Limb (tissue), 2 donors: ENCODE data around the gene ZNF408.
"Not testable (repeated sequence)": the region's sequence is repeated elsewhere in the genome, so short reads cannot be mapped to it uniquely, and the experiment has no call there.

ENCODE experiments used
- DNase-seq, 2 donors: peaks; one replicate each; pipeline ENCODE4 v3.0.0-alpha.2; 2016; ENCODE audit errors: extremely low spot score in 2 of 2

Gene ZNF408

GRCh38 chr11:46696212-46696558, 4.6 kb upstream of the ZNF408 start:
- peak in 1 of 2 donors; percentile 13 for DNase-seq

GRCh38 chr11:46697303-46697702, 3.5 kb upstream of the ZNF408 start:
- DNase-seq = no peak

- DNase-seq = no peak
These were observed 3.1 kb upstream of the ZNF408 start for GRCh38 chr11:46697723-46698122.

GRCh38 chr11:46698597-46698996, 2.2 kb upstream of the ZNF408 start:
- DNase-seq = no peak

- no peak for DNase-seq
These were observed 335 bp downstream of the ZNF408 start for GRCh38 chr11:46701078-46701654.

- no peak for DNase-seq
These were observed 4.3 kb downstream of the ZNF408 start for GRCh38 chr11:46705070-46705688.

GRCh38 chr11:46706886-46707285, 6.1 kb downstream of the ZNF408 start:
- DNase-seq = no peak

- not testable (repeated sequence) for DNase-seq
These were observed 8.5 kb downstream of the ZNF408 start for GRCh38 chr11:46709351-46709750.

GRCh38 chr11:46710821-46711269, 10.0 kb downstream of the ZNF408 start:
- DNase-seq = peak in 1 of 2 donors; percentile 16

- no peak for DNase-seq
These were observed 10.5 kb downstream of the ZNF408 start for GRCh38 chr11:46711303-46711702.

GRCh38 chr11:46712874-46713576, 12.2 kb downstream of the ZNF408 start:
- DNase-seq = no peak

- not testable (repeated sequence) for DNase-seq
These were observed 17.0 kb downstream of the ZNF408 start for GRCh38 chr11:46717825-46718154.

- no peak for DNase-seq
These were observed 17.6 kb downstream of the ZNF408 start for GRCh38 chr11:46718155-46719019.

GRCh38 chr11:46719048-46719542, 18.3 kb downstream of the ZNF408 start, which contains the start of gene F2:
Gene F2, plus strand, starts transcription at chr11:46719213. Its CDS starts 23 bp downstream, at chr11:46719236.
- DNase-seq = no peak

- no peak for DNase-seq
These were observed 18.9 kb downstream of the ZNF408 start for GRCh38 chr11:46719543-46720218.

- no peak for DNase-seq
These were observed 20.5 kb downstream of the ZNF408 start for GRCh38 chr11:46721286-46721685.

GRCh38 chr11:46722566-46723358, 21.9 kb downstream of the ZNF408 start:
- DNase-seq = no peak

GRCh38 chr11:46723359-46723680, 22.5 kb downstream of the ZNF408 start:
- no peak for DNase-seq

- no peak for DNase-seq
These were observed 23.3 kb downstream of the ZNF408 start for GRCh38 chr11:46724088-46724487.
